Measurements from ENCODE around the gene SYT2. TPM values are rescaled to one million over a fixed set of nuclear protein-coding genes. Genes with fewer than 3 reads are reported as not detected.
A peak's percentile ranks its signal among the peaks of the same experiment; 100 is the strongest.
"Not testable (repeated sequence)": the region's sequence is repeated elsewhere in the genome, so short reads cannot be mapped to it uniquely, and the experiment has no call there.

The SYT2 gene
- total and polyA plus RNA-seq, 8 donors: 1.1 to 5.4 (median 2.5) TPM; not detected in 1

- Histone ChIP-seq H3K4me3 (peak overlapping the region in 1 of 2 donors; percentile 7), H3K9me3 (no peaks in the 10 kb centered on the region), H3K27ac (no peak overlapping the region), H3K4me1 (peaks cover 8 to 18% of the 10 kb centered on the region in 2 donors), H3K36me3 (no peaks in the 10 kb centered on the region), H3K27me3 (peaks cover 35 to 100% of the 10 kb centered on the region in 2 donors)
- TF ChIP-seq, protein P1, sequence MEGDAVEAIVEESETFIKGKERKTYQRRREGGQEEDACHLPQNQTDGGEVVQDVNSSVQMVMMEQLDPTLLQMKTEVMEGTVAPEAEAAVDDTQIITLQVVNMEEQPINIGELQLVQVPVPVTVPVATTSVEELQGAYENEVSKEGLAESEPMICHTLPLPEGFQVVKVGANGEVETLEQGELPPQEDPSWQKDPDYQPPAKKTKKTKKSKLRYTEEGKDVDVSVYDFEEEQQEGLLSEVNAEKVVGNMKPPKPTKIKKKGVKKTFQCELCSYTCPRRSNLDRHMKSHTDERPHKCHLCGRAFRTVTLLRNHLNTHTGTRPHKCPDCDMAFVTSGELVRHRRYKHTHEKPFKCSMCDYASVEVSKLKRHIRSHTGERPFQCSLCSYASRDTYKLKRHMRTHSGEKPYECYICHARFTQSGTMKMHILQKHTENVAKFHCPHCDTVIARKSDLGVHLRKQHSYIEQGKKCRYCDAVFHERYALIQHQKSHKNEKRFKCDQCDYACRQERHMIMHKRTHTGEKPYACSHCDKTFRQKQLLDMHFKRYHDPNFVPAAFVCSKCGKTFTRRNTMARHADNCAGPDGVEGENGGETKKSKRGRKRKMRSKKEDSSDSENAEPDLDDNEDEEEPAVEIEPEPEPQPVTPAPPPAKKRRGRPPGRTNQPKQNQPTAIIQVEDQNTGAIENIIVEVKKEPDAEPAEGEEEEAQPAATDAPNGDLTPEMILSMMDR (IDR thresholded peaks at IDR 0.05): no peak
- ATAC-seq (no peak), DNase-seq (no peak)
- intact Hi-C loops (cut with DNase I): no loop called here
Observed at GRCh38 chr1:202642212-202642611, 68.0 kb downstream of the SYT2 start.

- H3K4me1 ChIP-seq: peaks cover 8 to 18% of the 10 kb centered on the region in 2 donors
- ATAC-seq (no peak), DNase-seq (no peak)
- no peak overlapping the region for H3K4me3 ChIP-seq
- peaks cover 28 to 100% of the 10 kb centered on the region in 2 donors for H3K27me3 ChIP-seq
- TF ChIP-seq, protein P1 (IDR thresholded peaks at IDR 0.05): no peak
- no peaks in the 10 kb centered on the region for H3K9me3 ChIP-seq
- H3K36me3 ChIP-seq: no peaks in the 10 kb centered on the region
- no peak overlapping the region for H3K27ac ChIP-seq
- intact Hi-C loops (cut with DNase I): no loop called here
Observed at GRCh38 chr1:202639500-202639899, 70.8 kb downstream of the SYT2 start.

GRCh38 chr1:202638701-202639305, 71.5 kb downstream of the SYT2 start:
- ATAC-seq (peak; percentile 82), DNase-seq (peak in 1 of 4 donors; percentile 26)
- H3K36me3 ChIP-seq; intact Hi-C loops (cut with DNase I); H3K4me3 ChIP-seq; H3K9me3 ChIP-seq; H3K27ac ChIP-seq: not testable (repeated sequence)
- Histone ChIP-seq H3K27me3 (peaks cover 22 to 100% of the 10 kb centered on the region in 2 donors), H3K4me1 (peaks cover 5 to 15% of the 10 kb centered on the region in 2 donors)

- H3K4me3 ChIP-seq: no peak overlapping the region
- no peaks in the 10 kb centered on the region for H3K36me3 ChIP-seq
- DNase-seq: no peak
- H3K9me3 ChIP-seq: no peaks in the 10 kb centered on the region
- TF ChIP-seq, protein P1 (IDR thresholded peaks at IDR 0.05): no peak
- peaks cover 15 to 100% of the 10 kb centered on the region in 2 donors for H3K27me3 ChIP-seq
- intact Hi-C loops (cut with DNase I): no loop called here
- peaks cover 0 to 9% of the 10 kb centered on the region in 2 donors for H3K4me1 ChIP-seq
- no peak overlapping the region for H3K27ac ChIP-seq
- no peak for ATAC-seq
Observed at GRCh38 chr1:202638019-202638700, 72.1 kb downstream of the SYT2 start.

GRCh38 chr1:202637321-202638018, 72.8 kb downstream of the SYT2 start:
- peaks cover 9 to 100% of the 10 kb centered on the region in 2 donors for H3K27me3 ChIP-seq
- H3K9me3 ChIP-seq; H3K36me3 ChIP-seq; ATAC-seq; intact Hi-C loops (cut with DNase I); H3K4me3 ChIP-seq; DNase-seq; H3K27ac ChIP-seq; H3K4me1 ChIP-seq: not testable (repeated sequence)

- DNase-seq; H3K4me1 ChIP-seq; ATAC-seq; intact Hi-C loops (cut with DNase I); H3K27ac ChIP-seq; H3K36me3 ChIP-seq; H3K9me3 ChIP-seq; H3K4me3 ChIP-seq: not testable (repeated sequence)
- H3K27me3 ChIP-seq: peaks cover 0 to 100% of the 10 kb centered on the region in 2 donors
Observed at GRCh38 chr1:202636171-202636570, 74.1 kb downstream of the SYT2 start.

Measured in left lung (tissue), 10 donors.